Adrenal gland (tissue), 12 donors: Measurements from ENCODE around the gene PDCD1. TPM values are rescaled to one million over a fixed set of nuclear protein-coding genes. Genes with fewer than 3 reads are reported as not detected.

Experiments used
- DNase-seq, 7 donors: peaks; one replicate each; pipeline ENCODE4 v3.0.0-alpha.2; 2019 to 2020
- H3K27ac ChIP-seq, 5 donors: fragments of 200-600 bp; sonication (generic) in 4 of 5; 1 replicate in 3 of 5; 2 replicates in 2 of 5; pipeline versions ENCODE4 v1.5.1 to v1.8.0; 2016 to 2020; ENCODE audit warnings: mild to moderate bottlenecking in 1 of 5
- H3K27me3 ChIP-seq: fragments of 200-600 bp; 2 replicates; pipeline ENCODE4 v1.8.0; 2021
- H3K36me3 ChIP-seq, 2 donors: fragments of 200-600 bp; replicated peaks in 1 of 2; 1 replicate in 1 of 2; 2 replicates in 1 of 2; pipeline versions ENCODE4 v1.5.1 to v1.8.0; 2018 to 2022
- H3K4me1 ChIP-seq, 2 donors: fragments of 200-600 bp; replicated peaks in 1 of 2; 1 replicate in 1 of 2; 2 replicates in 1 of 2; pipeline versions ENCODE4 v1.5.1 to v1.8.0; 2018 to 2021
- H3K4me3 ChIP-seq, 4 donors: fragments of 200-600 bp; sonication (generic) in 3 of 4; one replicate each; pipeline ENCODE4 v1.5.1; 2016 to 2018
- H3K9me3 ChIP-seq, 3 donors: fragments of 200-600 bp; sonication (generic) in 1 of 3; replicated peaks in 1 of 3; 1 replicate in 2 of 3; 2 replicates in 1 of 3; pipeline versions ENCODE4 v1.5.1 to v1.8.0; 2016 to 2021
- POLR2A ChIP-seq, 2 donors: fragments of 450-650 bp; IDR thresholded peaks; one replicate each; pipeline ENCODE4 v1.6.1; 2017; ENCODE audit warnings: antibody characterized with exemption in 2 of 2, mild to moderate bottlenecking in 2 of 2, moderate library complexity in 1 of 2
- whole genome bisulfite sequencing, 4 donors: extraction: QIAGEN DNeasy Blood & Tissue Kit in 2 of 4; methylation state at CpG; one replicate each; pipeline versions ENCODE4 v1.1.5 to v1.1.7; 2013 to 2017; 5-methylcytosine and 5-hydroxymethylcytosine counted together
- intact Hi-C, 2 donors: fragments of 100-400 bp; cut with DNase I; formaldehyde crosslinking; loops; one replicate each; pipeline versions ENCODE4 v1.14.1 to v1.15.0; 2022 to 2023
- polyA plus RNA-seq, 3 donors: library from polyadenylated mRNA; stranded (reverse); fragments of 200-250 nt in 2 of 3; fragments of 350-450 nt in 1 of 3; fragmentation: Illumina TruSeq in 1 of 3; extraction: RNeasy Lipid Tissue Mini Kit (QIAGEN cat#74804) in 1 of 3; gene quantifications; one replicate each; pipeline ENCODE4 v1.2.3, GENCODE V29; 2013 to 2014
- total RNA-seq, 9 donors: library from RNA; depleted of rRNA in 4 of 9; stranded (reverse); fragments of >200 nt in 4 of 9; fragments of 120-200 nt in 1 of 9; fragmentation: NEBNext Ultra II Directional in 1 of 9; extraction: Animal tissue kit (Norgen Biotek cat#: 25700) in 1 of 9; gene quantifications; one replicate each; pipeline versions ENCODE4 v1.1.0 to v1.2.4, GENCODE V29; 2013 to 2023
- TF ChIP-seq, protein P1 (sequence below), 6 experiments: fragments of 450-650 bp in 4 of 6; fragments of 200-600 bp in 2 of 6; sonication (generic) in 1 of 6; IDR thresholded peaks; 1 replicate in 5 of 6; 2 replicates in 1 of 6; pipeline versions ENCODE4 v1.5.1 to v1.8.0; 2016 to 2021; ENCODE audit warnings: antibody characterized with exemption in 6 of 6, mild to moderate bottlenecking in 2 of 6, moderate library complexity in 1 of 6
- donor health status: healthy with polysubstance abuse.
- donor health status: Bipolar disorder and iron deficiency.
- donor health status: DM: yes; HTN: yes; CAD: no.
- donor health status: DM: no; HTN: no; CAD: no.
- donor health status: DM: no; HTN: no; CAD: no.
- donor health status: DM: yes; HTN: yes; CAD: no.

Gene PDCD1
- total and polyA plus RNA-seq, 12 donors = 0.23 to 2.0 (median 0.45) TPM; not detected in 4

DNA sequence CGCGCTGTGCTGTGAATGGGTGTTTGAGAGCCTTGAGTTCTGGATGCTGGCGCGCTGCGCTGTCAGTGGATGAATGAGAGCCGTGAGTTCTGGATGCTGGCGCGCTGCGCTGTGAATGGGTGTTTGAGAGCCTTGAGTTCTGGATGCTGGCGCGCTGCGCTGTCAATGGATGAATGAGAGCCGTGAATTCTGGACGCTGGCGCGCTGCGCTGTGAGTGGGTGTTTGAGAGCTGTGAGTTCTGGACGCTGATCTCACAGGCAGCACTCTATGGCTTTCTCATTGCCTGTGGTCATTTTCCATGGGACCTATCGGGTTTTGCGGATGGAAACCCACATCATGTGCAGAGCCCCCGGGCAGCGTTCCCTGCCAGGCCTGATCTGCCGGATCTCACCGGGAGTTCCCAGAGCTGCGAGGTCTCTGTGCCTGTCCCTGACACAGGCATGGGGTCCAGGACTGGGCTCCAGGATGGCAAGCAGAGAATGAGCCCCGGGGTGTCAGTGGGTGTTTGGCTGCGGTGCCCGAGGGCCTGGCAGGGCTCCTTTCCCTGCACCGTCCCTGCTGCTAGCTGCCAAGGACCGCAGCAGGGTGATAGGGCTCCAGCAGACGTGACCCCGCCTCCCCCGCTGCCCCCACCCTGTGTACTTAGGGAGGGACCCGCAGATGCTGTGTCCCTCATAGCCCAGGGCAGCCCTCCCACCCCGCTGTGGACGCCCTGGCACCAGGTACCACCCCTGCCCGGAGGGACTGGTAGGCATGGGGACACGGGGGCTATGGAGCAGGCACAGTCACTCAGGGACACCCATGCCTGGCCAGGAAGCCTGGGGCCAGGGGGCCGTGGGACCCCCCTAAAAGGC is 9.7 kb downstream of the PDCD1 start:
- peaks cover 0 to 7% of the 10 kb centered on the region in 2 donors for H3K4me1 ChIP-seq
- intact Hi-C loops = no loop called here
- TF ChIP-seq POLR2A (IDR thresholded peaks at IDR 0.05) = no peak
- H3K9me3 ChIP-seq = no peaks in the 10 kb centered on the region
- no peak overlapping the region for H3K27ac ChIP-seq
- WGBS, 4 donors = 88 to 96% (median 91%) methylated on average over 29 to 39 of the region's 39 CpGs
- H3K4me3 ChIP-seq = no peak overlapping the region
- no peaks in the 10 kb centered on the region for H3K36me3 ChIP-seq
- H3K27me3 ChIP-seq = no peaks in the 10 kb centered on the region
- peak in 2 of 7 donors; percentile 17 to 35 for DNase-seq

DNA sequence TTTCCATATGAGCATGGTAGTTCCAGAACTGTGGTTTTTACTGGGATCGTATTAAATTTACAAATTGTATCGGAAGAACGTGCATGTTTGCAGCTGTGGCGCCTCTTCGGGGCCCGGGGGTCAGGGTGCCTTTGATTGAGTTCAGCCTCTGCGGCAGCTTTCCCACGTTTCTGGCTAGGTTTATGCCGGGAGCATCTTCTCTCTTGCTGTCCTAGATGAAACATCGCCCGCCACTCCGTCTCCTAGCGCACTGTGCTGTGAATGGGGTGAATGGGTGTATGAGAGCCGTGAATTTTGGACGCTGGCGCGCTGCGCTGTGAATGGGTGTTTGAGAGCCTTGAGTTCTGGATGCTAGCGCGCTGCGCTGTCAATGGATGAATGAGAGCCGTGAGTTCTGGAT is 12.3 kb downstream of the PDCD1 start:
- no peaks in the 10 kb centered on the region for H3K36me3 ChIP-seq
- no peaks in the 10 kb centered on the region for H3K9me3 ChIP-seq
- intact Hi-C loops = no loop called here
- DNase-seq = peak in 1 of 7 donors; percentile 17
- H3K27ac ChIP-seq = no peak overlapping the region
- TF ChIP-seq, protein P1, sequence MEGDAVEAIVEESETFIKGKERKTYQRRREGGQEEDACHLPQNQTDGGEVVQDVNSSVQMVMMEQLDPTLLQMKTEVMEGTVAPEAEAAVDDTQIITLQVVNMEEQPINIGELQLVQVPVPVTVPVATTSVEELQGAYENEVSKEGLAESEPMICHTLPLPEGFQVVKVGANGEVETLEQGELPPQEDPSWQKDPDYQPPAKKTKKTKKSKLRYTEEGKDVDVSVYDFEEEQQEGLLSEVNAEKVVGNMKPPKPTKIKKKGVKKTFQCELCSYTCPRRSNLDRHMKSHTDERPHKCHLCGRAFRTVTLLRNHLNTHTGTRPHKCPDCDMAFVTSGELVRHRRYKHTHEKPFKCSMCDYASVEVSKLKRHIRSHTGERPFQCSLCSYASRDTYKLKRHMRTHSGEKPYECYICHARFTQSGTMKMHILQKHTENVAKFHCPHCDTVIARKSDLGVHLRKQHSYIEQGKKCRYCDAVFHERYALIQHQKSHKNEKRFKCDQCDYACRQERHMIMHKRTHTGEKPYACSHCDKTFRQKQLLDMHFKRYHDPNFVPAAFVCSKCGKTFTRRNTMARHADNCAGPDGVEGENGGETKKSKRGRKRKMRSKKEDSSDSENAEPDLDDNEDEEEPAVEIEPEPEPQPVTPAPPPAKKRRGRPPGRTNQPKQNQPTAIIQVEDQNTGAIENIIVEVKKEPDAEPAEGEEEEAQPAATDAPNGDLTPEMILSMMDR (IDR thresholded peaks at IDR 0.05) = no peak
- TF ChIP-seq POLR2A (IDR thresholded peaks at IDR 0.05) = no peak
- 86 to 93% (median 88%) methylated on average over 21 to 22 of the region's 22 CpGs for WGBS, 4 donors
- no peak overlapping the region for H3K4me3 ChIP-seq
- H3K27me3 ChIP-seq = no peaks in the 10 kb centered on the region
- peaks cover 0 to 7% of the 10 kb centered on the region in 2 donors for H3K4me1 ChIP-seq

DNA sequence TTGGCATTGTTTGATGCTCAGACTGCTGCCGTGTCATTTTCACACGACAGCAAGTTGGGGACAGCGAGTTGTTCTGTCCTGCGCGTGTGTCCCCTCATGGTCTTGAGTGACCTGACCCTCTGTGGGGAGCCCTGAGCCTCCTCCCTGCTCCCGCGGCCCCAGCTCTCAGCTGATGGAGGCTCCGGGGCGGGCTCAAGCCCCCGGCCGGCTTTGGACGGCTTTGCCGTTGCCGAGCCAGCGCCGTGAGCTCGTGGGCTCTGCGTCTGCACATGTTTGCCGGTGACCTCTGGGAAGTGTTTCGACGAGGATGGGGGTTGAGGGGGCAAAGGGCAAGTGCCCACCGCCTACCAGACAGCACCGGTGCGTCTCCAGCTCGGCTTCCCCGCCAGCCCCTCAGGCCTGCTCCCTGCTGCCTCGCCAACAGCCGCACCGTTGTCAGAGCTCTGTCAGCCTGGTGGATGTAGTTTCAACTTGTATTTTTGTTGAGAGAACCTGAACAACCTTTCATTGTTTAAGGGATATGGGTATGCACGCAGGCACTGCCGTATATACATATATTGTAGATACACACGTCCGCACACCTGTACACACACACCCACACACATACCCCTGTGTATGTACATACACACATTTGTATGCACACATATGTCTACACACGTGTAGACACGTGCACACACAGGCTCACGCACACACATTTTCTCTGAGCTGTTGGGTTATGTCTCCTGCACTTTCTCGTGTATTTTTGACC is 13.7 kb downstream of the PDCD1 start:
- no peaks in the 10 kb centered on the region for H3K36me3 ChIP-seq
- H3K27ac ChIP-seq = no peak overlapping the region
- WGBS, 4 donors = 81 to 86% (median 83%) methylated on average over 19 to 37 of the region's 37 CpGs
- DNase-seq = peak in 2 of 7 donors; percentile 17 to 49
- H3K9me3 ChIP-seq = no peaks in the 10 kb centered on the region
- no peaks in the 10 kb centered on the region for H3K27me3 ChIP-seq
- H3K4me3 ChIP-seq = peak overlapping the region in 1 of 4 donors; percentile 59
- intact Hi-C loops = no loop called here
- TF ChIP-seq POLR2A (IDR thresholded peaks at IDR 0.05) = no peak
- TF ChIP-seq, protein P1 (IDR thresholded peaks at IDR 0.05) = no peak
- peaks cover 0 to 7% of the 10 kb centered on the region in 2 donors for H3K4me1 ChIP-seq

DNA sequence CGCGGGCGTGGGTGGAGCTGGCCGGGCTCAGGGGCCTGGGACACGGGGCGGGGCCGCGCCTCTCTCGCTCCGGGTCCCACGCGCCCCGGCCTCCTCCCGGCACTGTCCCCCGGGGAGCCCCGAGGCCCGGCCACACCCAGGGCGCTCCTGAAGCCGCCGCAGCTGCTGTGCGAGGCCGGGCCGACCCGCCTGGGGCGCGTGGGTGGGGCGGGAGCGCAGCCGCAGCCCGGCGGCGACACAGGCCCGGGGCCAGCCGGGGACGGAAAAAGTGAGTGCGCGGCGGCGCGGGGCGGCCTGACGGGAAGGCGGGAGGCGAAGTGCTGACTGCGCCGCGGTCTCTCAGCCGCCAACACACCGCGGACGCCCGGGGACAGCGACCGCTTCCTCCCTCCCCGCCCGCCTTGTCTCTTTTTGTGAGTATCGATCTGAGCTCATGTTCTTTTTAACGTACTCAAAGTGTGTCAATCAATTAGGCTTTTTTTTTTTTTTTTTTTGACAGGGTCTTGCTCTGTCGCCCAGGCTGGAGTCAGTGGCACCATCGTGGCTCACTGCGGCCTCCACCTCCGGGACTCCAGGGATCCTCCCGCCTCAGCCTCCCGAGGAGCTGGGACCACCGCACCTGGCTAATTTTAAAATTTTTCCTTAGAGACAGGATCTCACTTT is 14.5 kb downstream of the PDCD1 start:
- Histone ChIP-seq H3K36me3 (no peaks in the 10 kb centered on the region), H3K9me3 (no peaks in the 10 kb centered on the region), H3K4me3 (peak overlapping the region in 1 of 4 donors; percentile 59), H3K4me1 (peaks cover 0 to 7% of the 10 kb centered on the region in 2 donors), H3K27ac (peak overlapping the region in 1 of 5 donors; percentile 77), H3K27me3 (no peaks in the 10 kb centered on the region)
- TF ChIP-seq POLR2A (IDR thresholded peaks at IDR 0.05) = peak in 1 of 2 donors; percentile 46
- TF ChIP-seq, protein P1 (IDR thresholded peaks at IDR 0.05) = peak in 1 of 6 experiments; percentile 34
- WGBS, 4 donors = 5 to 14% (median 7%) methylated on average over 28 to 65 of the region's 65 CpGs
- intact Hi-C loops = no loop called here
- DNase-seq = peak; percentile 61 to 84 (median 73)
